Right lobe of liver (tissue), 4 donors: ENCODE measurements around the gene ACOT11.

Experiments
- CTCF ChIP-seq, 4 donors: fragments of 200-600 bp in 3 of 4; fragments of 450-650 bp in 1 of 4; IDR thresholded peaks; one replicate each; pipeline versions ENCODE4 v1.5.1 to v1.8.0; 2016 to 2022; ENCODE audit warnings: antibody characterized with exemption in 4 of 4, mild to moderate bottlenecking in 2 of 4
- POLR2A ChIP-seq: fragments of 450-650 bp; IDR thresholded peaks from one replicate; pipeline ENCODE4 v1.6.1; 2017; ENCODE audit warnings: antibody characterized with exemption, mild to moderate bottlenecking
- donor health status: DM: no; HTN: no; CAD: no.
- donor health status: DM: no; HTN: no; CAD: no.
- donor health status: DM: no; HTN: yes; CAD: no.

- no peak for TF ChIP-seq CTCF (IDR thresholded peaks at IDR 0.05)
- TF ChIP-seq POLR2A = no peak
Observed at GRCh38 chr1:54565113-54565501, 17.1 kb downstream of the ACOT11 start.
